ENCODE data around the gene SCFD2. TPM values are rescaled to one million over a fixed set of nuclear protein-coding genes. Genes with fewer than 3 reads are reported as not detected.

Gene SCFD2
- total RNA-seq, 1 donor from 2014 or later: 14.3 TPM

DNA sequence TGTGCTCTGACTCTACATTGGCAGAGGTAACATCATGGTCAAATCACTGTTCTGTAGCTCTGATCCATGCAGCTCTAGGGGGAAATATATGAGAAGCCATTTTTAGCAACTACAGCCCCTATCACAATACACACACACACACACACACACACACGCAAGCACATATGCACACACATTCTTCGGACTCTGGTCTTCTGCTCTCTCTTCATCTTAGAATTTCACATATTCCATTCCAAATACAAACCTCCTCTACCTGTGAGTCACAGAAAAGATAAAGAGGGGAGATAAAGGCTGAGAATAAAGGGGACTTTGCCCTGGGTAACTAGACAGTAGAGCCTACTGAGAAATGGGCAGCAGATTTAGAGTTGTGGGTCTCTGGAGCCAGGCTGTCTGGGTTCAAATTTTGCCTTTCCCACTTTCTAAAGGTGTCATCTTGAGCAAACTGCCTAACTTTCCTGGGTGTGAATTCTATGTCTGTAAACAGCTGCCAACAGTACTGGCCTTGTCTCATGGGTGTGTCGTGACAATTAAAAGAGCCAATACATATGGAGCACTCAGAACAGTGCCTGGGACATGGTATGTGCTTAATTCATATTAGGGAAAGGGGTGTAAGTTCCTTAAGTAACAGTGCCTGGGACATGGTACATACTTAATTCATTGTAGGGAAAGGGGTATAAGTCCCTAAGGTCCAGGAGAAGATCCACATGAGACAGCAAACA lies 515.3 kb downstream of the SCFD2 start:
- no peaks in the 10 kb centered on the region for H3K27me3 ChIP-seq
- TF ChIP-seq, protein P1, sequence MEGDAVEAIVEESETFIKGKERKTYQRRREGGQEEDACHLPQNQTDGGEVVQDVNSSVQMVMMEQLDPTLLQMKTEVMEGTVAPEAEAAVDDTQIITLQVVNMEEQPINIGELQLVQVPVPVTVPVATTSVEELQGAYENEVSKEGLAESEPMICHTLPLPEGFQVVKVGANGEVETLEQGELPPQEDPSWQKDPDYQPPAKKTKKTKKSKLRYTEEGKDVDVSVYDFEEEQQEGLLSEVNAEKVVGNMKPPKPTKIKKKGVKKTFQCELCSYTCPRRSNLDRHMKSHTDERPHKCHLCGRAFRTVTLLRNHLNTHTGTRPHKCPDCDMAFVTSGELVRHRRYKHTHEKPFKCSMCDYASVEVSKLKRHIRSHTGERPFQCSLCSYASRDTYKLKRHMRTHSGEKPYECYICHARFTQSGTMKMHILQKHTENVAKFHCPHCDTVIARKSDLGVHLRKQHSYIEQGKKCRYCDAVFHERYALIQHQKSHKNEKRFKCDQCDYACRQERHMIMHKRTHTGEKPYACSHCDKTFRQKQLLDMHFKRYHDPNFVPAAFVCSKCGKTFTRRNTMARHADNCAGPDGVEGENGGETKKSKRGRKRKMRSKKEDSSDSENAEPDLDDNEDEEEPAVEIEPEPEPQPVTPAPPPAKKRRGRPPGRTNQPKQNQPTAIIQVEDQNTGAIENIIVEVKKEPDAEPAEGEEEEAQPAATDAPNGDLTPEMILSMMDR (IDR thresholded peaks at IDR 0.05): no peak
- ATAC-seq (no peak), DNase-seq (no peak)
- no peaks in the 10 kb centered on the region for H3K9me3 ChIP-seq
- intact Hi-C loops (cut with DNase I): no loop called here
- no peaks in the 10 kb centered on the region for H3K4me1 ChIP-seq
- no peaks in the 10 kb centered on the region for H3K36me3 ChIP-seq
- no peak overlapping the region for H3K4me3 ChIP-seq
- H3K27ac ChIP-seq: no peak overlapping the region

DNA sequence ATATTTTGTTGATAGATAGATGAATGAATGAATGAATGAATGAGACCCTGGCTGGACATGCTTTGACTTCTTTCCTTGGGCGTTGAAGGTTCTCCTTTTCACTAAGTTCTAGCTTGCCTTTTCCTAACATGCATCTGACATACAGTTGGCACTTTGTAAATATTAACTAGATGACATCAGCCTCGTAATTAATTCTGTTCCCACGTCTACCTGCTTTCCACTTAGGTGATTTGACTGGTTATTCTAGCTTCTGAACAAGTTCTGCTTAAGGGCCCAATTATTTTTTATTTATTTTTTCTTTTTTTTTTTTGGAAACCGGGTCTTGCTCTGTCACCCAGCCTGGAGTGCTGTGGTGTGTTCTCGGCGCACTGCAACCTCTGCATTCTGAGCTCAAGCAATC lies 517.6 kb downstream of the SCFD2 start:
- H3K4me1 ChIP-seq: no peaks in the 10 kb centered on the region
- no peak overlapping the region for H3K27ac ChIP-seq
- intact Hi-C loops (cut with DNase I): no loop called here
- no peak for ATAC-seq
- no peaks in the 10 kb centered on the region for H3K36me3 ChIP-seq
- no peak overlapping the region for H3K4me3 ChIP-seq
- no peak for DNase-seq
- H3K9me3 ChIP-seq: no peaks in the 10 kb centered on the region
- no peaks in the 10 kb centered on the region for H3K27me3 ChIP-seq
- TF ChIP-seq, protein P1 (IDR thresholded peaks at IDR 0.05): no peak

DNA sequence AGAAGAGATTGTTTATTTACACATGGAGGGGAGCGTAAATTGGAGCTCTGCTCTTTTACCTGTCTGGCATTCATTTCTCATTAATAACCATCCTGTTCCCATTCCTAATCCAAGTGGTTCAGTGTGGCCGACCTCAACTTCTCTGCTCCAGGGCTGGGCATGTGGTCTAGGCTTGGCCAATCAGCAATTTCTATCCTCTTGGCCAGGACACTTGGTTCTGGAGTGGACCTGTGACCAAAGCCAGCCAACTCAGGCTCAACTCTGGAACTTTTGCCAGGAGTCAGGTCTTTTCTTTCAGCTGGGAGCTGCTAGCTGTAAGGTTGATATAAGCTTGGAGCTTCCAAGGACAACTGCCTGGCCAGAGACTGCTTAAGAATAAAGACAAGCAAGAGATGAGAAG lies 519.4 kb downstream of the SCFD2 start:
- H3K4me1 ChIP-seq: no peaks in the 10 kb centered on the region
- TF ChIP-seq, protein P1 (IDR thresholded peaks at IDR 0.05): no peak
- ATAC-seq (no peak), DNase-seq (no peak)
- no peak overlapping the region for H3K4me3 ChIP-seq
- H3K36me3 ChIP-seq: no peaks in the 10 kb centered on the region
- no peaks in the 10 kb centered on the region for H3K27me3 ChIP-seq
- intact Hi-C loops (cut with DNase I): no loop called here
- no peaks in the 10 kb centered on the region for H3K9me3 ChIP-seq
- no peak overlapping the region for H3K27ac ChIP-seq

DNA sequence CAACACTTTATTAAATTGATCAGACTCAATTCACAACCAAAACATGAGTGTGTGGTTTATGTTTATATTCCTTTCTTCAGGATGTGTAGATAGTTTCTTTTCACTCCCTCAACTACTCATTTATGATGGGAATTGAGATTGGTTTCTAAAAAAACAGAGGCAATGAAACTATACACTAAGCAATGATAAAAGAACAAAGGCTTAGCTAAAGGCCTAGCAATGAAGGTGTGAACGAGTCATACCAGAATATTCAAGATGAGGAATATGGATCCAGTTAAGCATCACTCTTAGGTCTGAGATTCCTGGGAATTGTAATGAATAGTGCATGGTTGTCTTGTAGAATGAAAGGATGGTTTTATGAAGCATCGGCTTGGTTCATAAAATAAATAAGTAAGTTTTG lies 521.3 kb downstream of the SCFD2 start:
- Histone ChIP-seq H3K4me1 (no peaks in the 10 kb centered on the region), H3K9me3 (no peaks in the 10 kb centered on the region), H3K36me3 (no peaks in the 10 kb centered on the region), H3K27ac (no peak overlapping the region), H3K27me3 (no peaks in the 10 kb centered on the region), H3K4me3 (no peak overlapping the region)
- DNase-seq (no peak), ATAC-seq (no peak)
- TF ChIP-seq, protein P1 (IDR thresholded peaks at IDR 0.05): no peak
- intact Hi-C loops (cut with DNase I): no loop called here

DNA sequence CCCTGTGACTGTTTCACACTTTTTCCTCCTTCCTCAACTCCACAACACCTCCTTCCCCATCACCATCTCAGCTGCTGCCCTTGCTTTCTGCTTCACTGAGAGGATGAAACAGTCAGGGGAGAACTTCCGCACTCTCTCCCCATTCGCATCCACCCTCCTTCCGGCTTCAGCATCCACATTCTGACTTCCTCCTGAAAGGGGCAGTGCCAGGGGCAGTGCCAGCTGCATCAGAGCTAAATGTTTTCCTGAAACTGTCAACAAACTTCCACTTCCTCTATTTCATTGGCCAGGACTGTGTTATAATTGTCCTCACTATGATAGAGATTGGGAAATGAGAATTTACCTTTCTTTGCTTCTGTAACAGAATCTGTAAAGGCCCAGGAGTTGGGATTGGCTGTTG lies 521.9 kb downstream of the SCFD2 start:
- DNase-seq: no peak
- intact Hi-C loops (cut with DNase I): no loop called here
- peak; percentile 76 for ATAC-seq
- Histone ChIP-seq H3K36me3 (no peaks in the 10 kb centered on the region), H3K27me3 (no peaks in the 10 kb centered on the region), H3K9me3 (no peaks in the 10 kb centered on the region), H3K27ac (no peak overlapping the region), H3K4me1 (no peaks in the 10 kb centered on the region), H3K4me3 (no peak overlapping the region)
- TF ChIP-seq, protein P1 (IDR thresholded peaks at IDR 0.05): no peak

DNA sequence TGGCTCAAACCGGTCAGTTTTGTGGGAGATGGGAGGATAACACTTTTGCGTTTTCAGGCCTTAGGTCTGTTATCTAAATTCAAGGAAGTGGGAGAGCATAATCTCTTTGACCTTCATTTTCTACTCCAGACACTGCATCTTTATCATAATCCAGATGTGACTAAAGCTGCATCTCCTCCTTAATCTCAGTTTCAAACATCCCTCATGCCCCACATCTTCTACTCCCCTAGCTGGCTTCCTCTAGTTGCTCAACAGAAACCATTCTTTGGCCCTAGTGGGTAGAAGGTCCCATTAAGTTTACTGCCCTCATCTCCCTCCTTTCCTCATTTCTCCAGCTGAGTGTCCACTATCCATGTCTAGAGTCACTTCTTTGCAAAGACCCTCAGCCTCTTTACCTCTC lies 522.5 kb downstream of the SCFD2 start:
- intact Hi-C loops (cut with DNase I): no loop called here
- Histone ChIP-seq H3K27ac (no peak overlapping the region), H3K4me3 (no peak overlapping the region), H3K4me1 (no peaks in the 10 kb centered on the region), H3K9me3 (no peaks in the 10 kb centered on the region), H3K27me3 (no peaks in the 10 kb centered on the region), H3K36me3 (no peaks in the 10 kb centered on the region)
- ATAC-seq (no peak), DNase-seq (no peak)
- TF ChIP-seq, protein P1 (IDR thresholded peaks at IDR 0.05): no peak
